Endothelial cell of umbilical vein (primary cell): ENCODE data around the gene RGS7.

Experiments
- CTCF ChIP-seq, 2 donors: IDR thresholded peaks; 1 replicate in 1 of 2; 2 replicates in 1 of 2; pipeline ENCODE4 v1.5.1; 2011; ENCODE audit warnings: low read length in 2 of 2, mild to moderate bottlenecking in 2 of 2, moderate library complexity in 2 of 2, control low read depth in 1 of 2, inconsistent platforms in 1 of 2, low read depth in 1 of 2; ENCODE audit not compliant: insufficient read depth in 1 of 2; ENCODE audit errors: extremely low read depth in 1 of 2
- EZH2 ChIP-seq: IDR thresholded peaks from 2 replicates; pipeline ENCODE4 v1.6.1; 2012; ENCODE audit warnings: borderline replicate concordance, low read depth, mild to moderate bottlenecking, moderate library complexity, low read length, inconsistent platforms; ENCODE audit not compliant: severe bottlenecking

GRCh38 chr1:241316372-241316771, 40.6 kb downstream of the RGS7 start:
- TF ChIP-seq CTCF (IDR thresholded peaks at IDR 0.05; ENCODE audit: extremely low read depth in 1 of 2, insufficient read depth in 1 of 2, low read depth in 1 of 2, low read length in 2 of 2) (no peak), EZH2 (no peak)
